Naive B cell (primary cell): ENCODE measurements around the gene MDN1. TPM values are rescaled to one million over a fixed set of nuclear protein-coding genes. Genes with fewer than 3 reads are reported as not detected.

Experiments
- ATAC-seq, 2 donors: fragments of 150-1000 bp; cut with Tn5 transposase; 2 replicates each; pipeline ENCODE4 v1.10.0; 2021; ENCODE audit warnings: low read depth in 2 of 2, mild to moderate bottlenecking in 2 of 2, moderate library complexity in 2 of 2
- DNase-seq: peaks from one replicate; pipeline ENCODE4 v3.0.0; 2022
- H3K27ac Mint-ChIP-seq, 6 donors: one replicate each; pipeline ENCODE4 v1.8.0; 2020 to 2022; ENCODE audit warnings: mild to moderate bottlenecking in 6 of 6, mixed read lengths in 6 of 6, moderate library complexity in 5 of 6, inconsistent platforms in 2 of 6
- H3K27me3 Mint-ChIP-seq, 3 donors: one replicate each; pipeline ENCODE4 v1.8.0; 2021 to 2022; ENCODE audit warnings: mixed read lengths in 3 of 3, mild to moderate bottlenecking in 1 of 3
- H3K36me3 Mint-ChIP-seq, 2 donors: one replicate each; pipeline ENCODE4 v1.8.0; 2020 to 2022; ENCODE audit warnings: mixed read lengths in 2 of 2, inconsistent platforms in 1 of 2, mild to moderate bottlenecking in 1 of 2
- H3K4me1 Mint-ChIP-seq, 3 donors: one replicate each; pipeline ENCODE4 v1.8.0; 2020 to 2022; ENCODE audit warnings: mixed read lengths in 3 of 3, inconsistent platforms in 1 of 3, mild to moderate bottlenecking in 1 of 3, moderate library complexity in 1 of 3
- H3K4me3 Mint-ChIP-seq, 8 donors: one replicate each; pipeline ENCODE4 v1.8.0; 2020 to 2022; ENCODE audit warnings: mild to moderate bottlenecking in 8 of 8, mixed read lengths in 8 of 8, moderate library complexity in 8 of 8, inconsistent platforms in 2 of 8
- H3K9me3 Mint-ChIP-seq, 7 donors: one replicate each; pipeline ENCODE4 v1.8.0; 2020 to 2022; ENCODE audit warnings: mixed read lengths in 7 of 7, mild to moderate bottlenecking in 5 of 7, inconsistent platforms in 2 of 7, moderate library complexity in 1 of 7
- polyA plus RNA-seq, 6 donors: library from polyadenylated mRNA; unstranded; fragments of 300-500 nt; fragmentation: Illumina TruSeq; gene quantifications; one replicate each; pipeline ENCODE4 v1.2.3, GENCODE V29; 2021; ENCODE audit warnings: low read depth in 6 of 6

MDN1 gene
- polyA plus RNA-seq, 6 donors from 2014 or later, result 4.0 to 9.6 (median 5.9) TPM

GRCh38 chr6:89781070-89782034 is 38.2 kb downstream of the MDN1 start:
- DNase-seq (no peak), ATAC-seq (no peak)
- H3K4me1 Mint-ChIP-seq, result no peaks in the 10 kb centered on the region
- H3K27ac Mint-ChIP-seq, result peak overlapping the region in 2 of 6 donors; percentile 57 to 70
- H3K9me3 Mint-ChIP-seq, result peaks cover 0 to 8% (median 5%) of the 10 kb centered on the region in 7 donors
- peaks cover 43 to 52% of the 10 kb centered on the region in 2 donors for H3K36me3 Mint-ChIP-seq
- no peak overlapping the region for H3K4me3 Mint-ChIP-seq
- H3K27me3 Mint-ChIP-seq, result no peaks in the 10 kb centered on the region

- Mint-ChIP-seq H3K9me3 (no peaks in the 10 kb centered on the region), H3K4me3 (no peak overlapping the region), H3K27me3 (no peaks in the 10 kb centered on the region), H3K36me3 (peaks cover 33% of the 10 kb centered on the region in 2 donors), H3K27ac (no peak overlapping the region), H3K4me1 (no peaks in the 10 kb centered on the region)
- DNase-seq (no peak), ATAC-seq (no peak)
Measured at GRCh38 chr6:89777455-89777854, 42.1 kb downstream of the MDN1 start.

- peaks cover 27 to 31% of the 10 kb centered on the region in 2 donors for H3K36me3 Mint-ChIP-seq
- DNase-seq (no peak), ATAC-seq (no peak)
- H3K4me3 Mint-ChIP-seq, result no peak overlapping the region
- H3K9me3 Mint-ChIP-seq, result no peaks in the 10 kb centered on the region
- H3K4me1 Mint-ChIP-seq, result no peaks in the 10 kb centered on the region
- H3K27ac Mint-ChIP-seq, result no peak overlapping the region
- H3K27me3 Mint-ChIP-seq, result no peaks in the 10 kb centered on the region
Measured at GRCh38 chr6:89776583-89777233, 42.9 kb downstream of the MDN1 start.

GRCh38 chr6:89775150-89775549 is 44.4 kb downstream of the MDN1 start:
- H3K27ac Mint-ChIP-seq, result no peak overlapping the region
- no peaks in the 10 kb centered on the region for H3K4me1 Mint-ChIP-seq

GRCh38 chr6:89769572-89769971 is 50.0 kb downstream of the MDN1 start:
- Mint-ChIP-seq H3K36me3 (peaks cover 29 to 30% of the 10 kb centered on the region in 2 donors), H3K27me3 (no peaks in the 10 kb centered on the region), H3K4me3 (no peak overlapping the region), H3K9me3 (no peaks in the 10 kb centered on the region), H3K4me1 (no peaks in the 10 kb centered on the region), H3K27ac (no peak overlapping the region)
- ATAC-seq, result no peak
- DNase-seq, result no peak

More at GRCh38 chr6:89775150-89775549, 44.4 kb downstream of the MDN1 start:
- H3K36me3 Mint-ChIP-seq, result peaks cover 28 to 30% of the 10 kb centered on the region in 2 donors
- no peaks in the 10 kb centered on the region for H3K27me3 Mint-ChIP-seq
- no peaks in the 10 kb centered on the region for H3K9me3 Mint-ChIP-seq
- DNase-seq (no peak), ATAC-seq (no peak)
- no peak overlapping the region for H3K4me3 Mint-ChIP-seq

- H3K4me3 Mint-ChIP-seq, result no peak overlapping the region
- no peak for DNase-seq
- H3K9me3 Mint-ChIP-seq, result no peaks in the 10 kb centered on the region
- H3K4me1 Mint-ChIP-seq, result no peaks in the 10 kb centered on the region
- no peak overlapping the region for H3K27ac Mint-ChIP-seq
- peaks cover 29 to 32% of the 10 kb centered on the region in 2 donors for H3K36me3 Mint-ChIP-seq
- no peak for ATAC-seq
- H3K27me3 Mint-ChIP-seq, result no peaks in the 10 kb centered on the region
Measured at GRCh38 chr6:89768324-89768723, 51.3 kb downstream of the MDN1 start.

GRCh38 chr6:89763550-89763949 is 56.0 kb downstream of the MDN1 start:
- H3K27ac Mint-ChIP-seq, result no peak overlapping the region
- no peaks in the 10 kb centered on the region for H3K27me3 Mint-ChIP-seq
- peaks cover 27 to 28% of the 10 kb centered on the region in 2 donors for H3K36me3 Mint-ChIP-seq
- no peak overlapping the region for H3K4me3 Mint-ChIP-seq
- H3K4me1 Mint-ChIP-seq, result no peaks in the 10 kb centered on the region
- DNase-seq (no peak), ATAC-seq (no peak)
- no peaks in the 10 kb centered on the region for H3K9me3 Mint-ChIP-seq

- no peaks in the 10 kb centered on the region for H3K9me3 Mint-ChIP-seq
Measured at GRCh38 chr6:89758830-89759229, 60.8 kb downstream of the MDN1 start.

GRCh38 chr6:89750338-89750737 is 69.3 kb downstream of the MDN1 start:
- H3K9me3 Mint-ChIP-seq, result no peaks in the 10 kb centered on the region
- no peaks in the 10 kb centered on the region for H3K4me1 Mint-ChIP-seq
- DNase-seq (no peak), ATAC-seq (no peak)
- peaks cover 11 to 37% of the 10 kb centered on the region in 2 donors for H3K36me3 Mint-ChIP-seq
- no peak overlapping the region for H3K4me3 Mint-ChIP-seq
- H3K27me3 Mint-ChIP-seq, result no peaks in the 10 kb centered on the region
- H3K27ac Mint-ChIP-seq, result no peak overlapping the region

More at GRCh38 chr6:89758830-89759229, 60.8 kb downstream of the MDN1 start:
- H3K36me3 Mint-ChIP-seq, result peaks cover 29 to 38% of the 10 kb centered on the region in 2 donors
- H3K27ac Mint-ChIP-seq, result no peak overlapping the region
- no peak overlapping the region for H3K4me3 Mint-ChIP-seq
- ATAC-seq (no peak), DNase-seq (no peak)
- H3K4me1 Mint-ChIP-seq, result no peaks in the 10 kb centered on the region
- no peaks in the 10 kb centered on the region for H3K27me3 Mint-ChIP-seq

- ATAC-seq (no peak), DNase-seq (no peak)
- Mint-ChIP-seq H3K27ac (peak overlapping the region in 1 of 6 donors; percentile 20), H3K4me3 (no peak overlapping the region), H3K36me3 (peaks cover 8 to 35% of the 10 kb centered on the region in 2 donors), H3K27me3 (no peaks in the 10 kb centered on the region), H3K4me1 (no peaks in the 10 kb centered on the region), H3K9me3 (no peaks in the 10 kb centered on the region)
Measured at GRCh38 chr6:89749918-89750317, 69.7 kb downstream of the MDN1 start.

- Mint-ChIP-seq H3K36me3 (peaks cover 12 to 29% of the 10 kb centered on the region in 2 donors), H3K4me1 (no peaks in the 10 kb centered on the region), H3K27me3 (no peaks in the 10 kb centered on the region), H3K4me3 (no peak overlapping the region), H3K27ac (peak overlapping the region in 1 of 6 donors; percentile 49), H3K9me3 (no peaks in the 10 kb centered on the region)
- ATAC-seq, result no peak
- DNase-seq, result no peak
Measured at GRCh38 chr6:89745716-89746115, 73.9 kb downstream of the MDN1 start.

GRCh38 chr6:89745096-89745495 is 74.5 kb downstream of the MDN1 start:
- H3K27ac Mint-ChIP-seq, result no peak overlapping the region
- no peaks in the 10 kb centered on the region for H3K9me3 Mint-ChIP-seq
- ATAC-seq, result no peak
- no peaks in the 10 kb centered on the region for H3K27me3 Mint-ChIP-seq
- no peak for DNase-seq
- H3K36me3 Mint-ChIP-seq, result peaks cover 18 to 35% of the 10 kb centered on the region in 2 donors
- no peak overlapping the region for H3K4me3 Mint-ChIP-seq
- H3K4me1 Mint-ChIP-seq, result no peaks in the 10 kb centered on the region

GRCh38 chr6:89736893-89737292 is 82.7 kb downstream of the MDN1 start:
- Mint-ChIP-seq H3K27me3 (no peaks in the 10 kb centered on the region), H3K4me3 (no peak overlapping the region), H3K9me3 (peaks cover 0 to 5% (median 0%) of the 10 kb centered on the region in 7 donors), H3K4me1 (no peaks in the 10 kb centered on the region), H3K36me3 (peaks cover 36 to 42% of the 10 kb centered on the region in 2 donors), H3K27ac (no peak overlapping the region)
- DNase-seq, result no peak
- no peak for ATAC-seq

GRCh38 chr6:89734526-89734925 is 85.1 kb downstream of the MDN1 start:
- no peak overlapping the region for H3K4me3 Mint-ChIP-seq
- peak overlapping the region in 1 of 6 donors; percentile 54 for H3K27ac Mint-ChIP-seq
- ATAC-seq, result no peak
- H3K36me3 Mint-ChIP-seq, result peaks cover 42 to 49% of the 10 kb centered on the region in 2 donors
- no peaks in the 10 kb centered on the region for H3K27me3 Mint-ChIP-seq
- DNase-seq, result no peak
- H3K9me3 Mint-ChIP-seq, result peaks cover 0 to 14% (median 2%) of the 10 kb centered on the region in 7 donors
- H3K4me1 Mint-ChIP-seq, result no peaks in the 10 kb centered on the region
